NCI-H1092 treated with DMSO at 0.1 percent for 48 hours (cell line): ENCODE measurements around the gene PRPF6.
"Not testable (repeated sequence)": the region's sequence is repeated elsewhere in the genome, so short reads cannot be mapped to it uniquely, and the experiment has no call there.

ENCODE experiments used
- DNase-seq: peaks from one replicate; lab custom pipeline; 2025; lab: John Stamatoyannopoulos, UW

Gene PRPF6

DNA sequence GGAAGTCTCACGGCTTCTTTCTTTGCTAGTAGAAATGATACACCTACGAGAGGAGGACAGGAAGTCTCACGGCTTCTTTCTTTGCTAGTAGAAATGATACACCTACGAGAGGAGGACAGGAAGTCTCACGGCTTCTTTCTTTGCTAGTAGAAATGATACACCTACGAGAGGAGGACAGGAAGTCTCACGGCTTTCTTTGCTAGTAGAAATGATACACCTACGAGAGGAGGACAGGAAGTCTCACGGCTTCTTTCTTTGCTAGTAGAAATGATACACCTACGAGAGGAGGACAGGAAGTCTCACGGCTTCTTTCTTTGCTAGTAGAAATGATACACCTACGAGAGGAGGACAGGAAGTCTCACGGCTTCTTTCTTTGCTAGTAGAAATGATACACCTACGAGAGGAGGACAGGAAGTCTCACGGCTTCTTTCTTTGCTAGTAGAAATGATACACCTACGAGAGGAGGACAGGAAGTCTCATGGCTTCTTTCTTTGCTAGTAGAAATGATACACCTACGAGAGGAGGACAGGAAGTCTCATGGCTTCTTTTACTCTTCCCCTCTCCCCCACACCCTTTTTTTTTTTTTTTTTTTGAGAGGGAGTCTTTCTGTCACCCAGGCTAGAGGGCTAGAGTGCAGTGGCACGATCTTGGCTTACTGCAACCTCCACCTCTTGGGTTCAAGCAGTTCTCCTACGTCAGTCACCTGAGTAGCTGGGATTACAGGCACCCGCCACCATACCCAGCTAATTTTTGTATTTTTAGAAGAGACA, 31.6 kb downstream of the PRPF6 start:
- not testable (repeated sequence) for DNase-seq

- no peak for DNase-seq
These were observed 34.7 kb downstream of the PRPF6 start for GRCh38 chr20:64015635-64016034.

GRCh38 chr20:64021124-64021975, 40.4 kb downstream of the PRPF6 start:
- DNase-seq = no peak

DNA sequence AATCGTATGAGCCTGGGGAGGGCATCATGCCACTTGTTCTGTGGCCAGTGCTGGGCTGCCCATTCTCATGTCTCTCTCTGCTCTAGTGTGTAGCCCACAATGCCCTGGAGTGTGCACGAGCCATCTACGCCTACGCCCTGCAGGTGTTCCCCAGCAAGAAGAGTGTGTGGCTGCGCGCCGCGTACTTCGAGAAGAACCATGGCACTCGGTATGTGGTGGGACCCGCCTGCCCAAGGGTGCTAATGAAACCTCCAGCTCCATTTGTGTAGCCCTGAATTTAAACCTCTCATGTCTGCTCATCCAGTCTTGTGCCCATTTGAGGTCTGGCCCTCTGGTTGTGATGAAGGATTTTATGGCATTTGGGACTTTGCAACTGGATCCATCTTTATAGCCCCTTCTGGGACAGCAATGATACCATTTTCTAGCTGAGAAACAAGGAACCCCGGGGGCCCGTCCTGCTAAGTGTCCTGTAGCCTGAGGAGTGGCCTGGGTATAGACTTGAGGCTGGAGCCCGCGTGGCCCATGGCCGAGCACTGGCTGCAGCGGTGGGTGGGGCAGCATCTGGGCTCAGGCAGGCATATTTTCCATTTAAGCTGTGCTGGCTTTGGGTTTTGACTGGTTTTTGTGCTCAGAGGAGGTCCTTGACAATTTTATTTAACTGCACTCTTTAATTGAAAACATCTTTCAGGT, 41.9 kb downstream of the PRPF6 start:
- DNase-seq = no peak

DNA sequence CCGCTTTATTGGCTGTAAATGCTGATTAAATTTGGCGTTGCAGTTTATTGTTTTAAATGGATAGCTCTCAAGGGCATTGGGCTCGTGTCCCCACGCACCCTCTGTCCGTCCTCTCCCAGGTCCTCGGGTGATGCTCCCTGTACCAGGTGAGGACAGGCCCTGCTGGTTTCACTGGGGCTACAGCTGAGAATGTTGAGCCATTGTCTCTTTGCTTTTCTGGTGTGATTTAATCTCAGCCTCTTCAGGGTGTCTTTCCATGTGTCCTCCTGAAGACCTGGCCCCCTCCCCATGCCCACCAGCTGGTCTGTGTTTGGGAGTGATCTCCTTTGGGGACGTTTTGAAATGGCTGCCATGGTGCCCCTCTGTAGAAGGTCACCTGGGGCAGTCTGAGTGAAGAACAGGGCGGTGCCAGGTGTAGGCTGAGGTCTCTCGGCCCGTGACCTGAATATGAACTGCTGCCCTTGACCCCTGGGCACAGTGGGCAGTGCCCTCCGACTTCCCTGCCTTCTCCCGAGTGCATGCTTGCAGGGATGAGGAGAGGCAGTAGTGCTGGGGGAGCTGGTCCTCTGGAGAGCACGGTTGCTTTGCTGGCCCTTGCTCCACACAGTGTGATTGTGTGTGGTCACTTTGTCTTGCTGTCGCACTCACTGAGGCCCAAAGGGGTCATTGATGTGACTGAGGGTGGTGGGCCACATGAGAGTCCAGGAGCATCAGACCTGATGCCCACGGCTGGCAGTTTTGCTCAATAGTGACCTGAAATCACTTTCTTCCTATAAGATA, 42.6 kb downstream of the PRPF6 start:
- DNase-seq = no peak

DNA sequence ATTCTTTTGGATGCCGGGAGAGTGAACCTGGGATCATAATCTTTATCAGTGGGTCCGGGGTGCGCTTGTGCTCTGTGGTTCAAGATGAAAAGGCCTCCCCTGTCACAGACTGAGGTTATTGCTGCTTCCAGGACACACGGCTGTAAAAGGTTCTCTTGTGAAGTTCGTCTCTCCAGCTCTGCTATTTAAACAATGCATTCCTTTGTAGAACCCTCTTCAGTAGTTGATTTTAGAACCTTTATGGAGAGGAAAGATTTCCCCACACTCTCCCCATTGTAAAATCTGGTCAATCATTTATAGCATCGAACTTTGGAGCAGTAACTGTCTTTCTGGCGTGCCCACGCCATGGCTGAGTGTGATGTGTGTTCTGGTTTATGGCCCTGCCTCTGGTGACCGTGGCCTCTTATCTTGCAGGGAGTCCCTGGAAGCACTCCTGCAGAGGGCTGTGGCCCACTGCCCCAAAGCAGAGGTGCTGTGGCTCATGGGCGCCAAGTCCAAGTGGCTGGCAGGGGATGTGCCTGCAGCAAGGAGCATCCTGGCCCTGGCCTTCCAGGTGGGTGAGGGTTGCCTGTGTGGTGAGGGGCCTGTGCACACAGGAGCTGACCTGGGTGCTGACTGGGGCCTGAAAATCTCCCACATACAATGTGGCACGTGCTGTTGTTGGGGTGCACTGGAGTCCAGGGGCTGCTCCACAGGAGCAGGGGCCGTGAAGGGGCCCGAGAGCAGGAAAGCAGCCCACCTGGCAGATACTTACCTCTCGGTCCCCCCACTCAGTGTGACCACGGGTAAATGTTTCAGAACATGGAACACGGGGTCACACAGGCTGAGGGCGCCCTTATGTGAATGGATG, 43.4 kb downstream of the PRPF6 start:
- DNase-seq = no peak

- no peak for DNase-seq
These were observed 44.3 kb downstream of the PRPF6 start for GRCh38 chr20:64025101-64025825.

DNA sequence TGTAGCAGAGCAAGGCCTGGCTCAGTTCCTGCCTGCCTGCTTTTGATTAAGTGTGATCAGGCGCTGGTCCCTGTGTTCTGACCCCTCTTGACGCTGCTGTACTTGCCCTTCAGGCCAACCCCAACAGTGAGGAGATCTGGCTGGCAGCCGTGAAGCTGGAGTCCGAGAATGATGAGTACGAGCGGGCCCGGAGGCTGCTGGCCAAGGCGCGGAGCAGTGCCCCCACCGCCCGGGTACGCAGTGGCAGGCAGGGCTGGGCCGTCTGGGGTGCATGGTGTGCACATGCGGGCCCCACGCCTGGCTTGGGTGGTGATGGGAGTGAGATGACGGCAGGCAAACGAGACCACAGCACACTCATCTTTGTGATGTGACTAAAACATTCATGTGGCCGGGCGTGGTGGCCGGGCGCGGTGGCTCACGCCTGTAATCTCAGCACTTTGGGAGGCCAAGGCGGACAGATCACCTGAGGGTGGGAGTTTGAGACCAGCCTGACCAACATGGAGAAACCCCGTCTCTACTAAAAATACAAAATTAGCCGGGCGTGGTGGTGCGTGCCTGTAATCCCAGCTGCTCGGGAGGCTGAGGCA, 45.0 kb downstream of the PRPF6 start:
- DNase-seq = no peak

GRCh38 chr20:64027981-64028685, 47.2 kb downstream of the PRPF6 start:
- DNase-seq = no peak

- DNase-seq = no peak
These were observed 48.6 kb downstream of the PRPF6 start for GRCh38 chr20:64029293-64030117.

- no peak for DNase-seq
These were observed 49.6 kb downstream of the PRPF6 start for GRCh38 chr20:64030371-64031134.

DNA sequence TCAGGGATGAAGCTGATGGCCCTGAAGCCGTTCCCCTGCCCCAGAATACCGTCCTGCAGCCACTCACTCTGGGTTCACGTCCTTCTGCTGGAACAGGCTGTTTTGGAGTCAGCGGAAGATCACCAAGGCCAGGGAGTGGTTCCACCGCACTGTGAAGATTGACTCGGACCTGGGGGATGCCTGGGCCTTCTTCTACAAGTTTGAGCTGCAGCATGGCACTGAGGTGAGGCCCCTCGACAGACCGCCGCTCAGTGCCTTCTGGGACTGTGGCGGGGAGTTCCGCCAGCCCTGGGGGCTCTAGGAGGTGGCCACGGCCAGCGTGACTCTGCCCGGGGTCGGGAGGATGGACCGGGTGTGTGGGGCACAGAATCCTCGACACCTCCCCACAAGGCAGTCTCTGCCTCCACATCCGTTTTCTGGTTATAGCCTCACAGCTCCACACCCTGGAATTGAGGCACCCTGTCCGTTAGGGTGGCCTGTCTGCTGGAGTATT, 50.9 kb downstream of the PRPF6 start:
- no peak for DNase-seq

GRCh38 chr20:64032706-64033624, 52.0 kb downstream of the PRPF6 start:
- DNase-seq = no peak

DNA sequence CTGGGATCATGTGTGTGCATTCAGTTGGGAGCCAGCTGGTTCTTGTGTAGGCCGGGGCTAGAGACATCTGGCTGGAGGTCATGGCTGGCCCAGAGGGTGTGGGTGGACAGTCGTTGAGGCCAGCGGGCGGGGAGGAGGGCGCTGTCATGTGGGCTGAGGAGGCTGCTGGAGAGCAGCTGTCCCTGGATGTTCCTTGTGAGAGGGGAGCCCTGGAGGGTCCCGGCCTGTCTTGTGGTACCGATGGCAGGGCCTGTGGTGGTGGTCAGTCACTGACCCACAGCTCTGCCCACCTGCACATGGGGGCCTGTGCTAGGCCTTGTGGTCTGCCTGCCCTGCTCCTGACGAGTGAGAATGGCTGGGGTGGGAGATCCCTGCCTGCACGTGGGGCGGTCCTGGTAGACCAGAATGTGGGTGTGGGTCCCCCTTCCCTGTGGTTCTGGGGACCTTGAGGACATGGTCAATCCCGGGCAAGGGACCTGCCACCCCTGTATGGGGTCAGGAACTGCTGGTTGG, 53.1 kb downstream of the PRPF6 start:
- DNase-seq = no peak

- no peak for DNase-seq
These were observed 54.4 kb downstream of the PRPF6 start for GRCh38 chr20:64035066-64035932.
